IPS-11a (cell line): ENCODE results near the gene MAPK12.

Experiments
- H3K4me3 ChIP-seq: one replicate; pipeline ENCODE4 v1.5.1; 2013; ENCODE audit warnings: low read depth, low read length, control low read depth

Gene MAPK12

DNA sequence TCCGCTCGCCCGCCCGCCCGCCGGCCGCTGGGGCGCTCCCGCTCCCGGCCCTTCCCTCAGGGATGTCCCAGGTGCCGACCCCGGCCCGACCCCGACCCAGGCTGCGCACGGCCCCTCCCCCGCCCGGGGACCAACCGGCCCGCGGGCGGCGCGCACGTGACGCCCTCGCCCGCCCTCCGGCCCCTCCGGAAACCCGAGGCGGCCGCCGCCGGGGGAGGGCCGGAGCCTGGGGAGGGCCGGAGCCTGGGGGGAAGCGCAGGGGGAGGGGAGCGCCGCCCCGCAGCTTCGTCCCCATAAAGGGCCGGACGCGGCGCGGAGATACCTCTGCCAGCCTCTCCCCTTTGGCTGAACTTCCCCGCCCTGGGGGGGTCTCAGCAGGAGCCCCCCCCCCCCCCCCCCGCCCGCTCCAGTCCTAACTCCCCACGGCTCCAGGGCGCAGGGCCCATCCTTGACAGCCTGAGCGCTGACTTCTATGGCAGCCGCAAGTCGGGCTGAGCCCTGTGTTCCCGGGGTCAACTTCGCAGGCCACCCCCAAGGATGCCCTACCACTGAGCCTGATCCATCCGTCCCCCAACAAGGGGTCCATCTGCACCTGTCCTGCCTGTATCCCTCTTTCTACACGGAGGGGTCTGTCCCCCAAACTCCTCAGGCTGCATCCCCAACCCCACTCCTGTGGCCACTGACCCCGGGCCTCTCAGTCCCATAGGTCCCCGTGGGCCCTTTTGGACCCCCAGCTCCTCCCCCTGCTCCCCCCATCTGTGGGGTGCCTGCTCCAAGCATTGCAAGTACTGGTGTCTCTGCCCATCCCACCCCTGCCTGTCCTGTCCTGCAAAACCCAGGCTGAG lies at the start of gene MAPK12:
TSS of gene MAPK12 (minus strand) at position 69 of the 845 bp plus-strand sequence. CDS start 174 bp downstream, outside the sequence.
- peak within 1 kb of the TSS; percentile 61 for H3K4me3 ChIP-seq

GRCh38 chr22:50310949-50311444 lies 49.5 kb upstream of the MAPK12 start:
- H3K4me3 ChIP-seq, result no peak overlapping the region

DNA sequence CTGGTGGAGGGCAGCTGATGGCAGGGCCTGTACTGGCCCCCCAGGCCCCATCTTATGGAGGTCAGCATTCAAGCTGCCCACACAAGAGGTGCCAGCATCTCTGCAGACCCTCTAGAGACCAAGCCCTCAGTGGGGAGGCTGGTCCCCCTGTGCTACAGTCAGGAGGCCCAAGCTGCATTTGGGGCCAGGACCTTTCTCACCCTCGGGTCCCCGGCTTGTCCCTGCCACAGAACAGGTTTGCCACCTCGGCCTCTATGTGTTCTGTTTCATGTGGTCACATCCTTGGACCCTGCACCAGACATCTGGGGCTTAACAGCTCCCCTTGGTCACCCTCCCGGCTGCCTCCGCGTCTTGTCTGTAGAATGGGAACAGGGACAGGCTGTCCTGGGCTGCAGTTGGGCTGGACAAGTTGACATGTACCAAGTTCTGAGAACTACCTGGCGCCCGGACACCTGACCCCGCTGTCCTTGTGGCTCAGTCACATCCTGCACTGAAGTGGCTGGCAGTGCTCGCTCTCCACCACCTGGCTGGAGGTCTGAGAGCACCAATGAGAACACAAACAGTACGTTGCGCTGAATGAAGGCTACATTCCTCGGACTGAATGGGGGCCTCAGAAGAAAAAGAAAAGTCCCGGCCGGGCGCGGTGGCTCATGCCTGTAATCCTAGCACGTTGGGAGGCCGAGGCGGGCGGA lies 48.7 kb upstream of the MAPK12 start:
- no peak overlapping the region for H3K4me3 ChIP-seq

GRCh38 chr22:50309601-50309991 lies 48.1 kb upstream of the MAPK12 start:
- no peak overlapping the region for H3K4me3 ChIP-seq

GRCh38 chr22:50308986-50309600 lies 47.6 kb upstream of the MAPK12 start:
- no peak overlapping the region for H3K4me3 ChIP-seq

DNA sequence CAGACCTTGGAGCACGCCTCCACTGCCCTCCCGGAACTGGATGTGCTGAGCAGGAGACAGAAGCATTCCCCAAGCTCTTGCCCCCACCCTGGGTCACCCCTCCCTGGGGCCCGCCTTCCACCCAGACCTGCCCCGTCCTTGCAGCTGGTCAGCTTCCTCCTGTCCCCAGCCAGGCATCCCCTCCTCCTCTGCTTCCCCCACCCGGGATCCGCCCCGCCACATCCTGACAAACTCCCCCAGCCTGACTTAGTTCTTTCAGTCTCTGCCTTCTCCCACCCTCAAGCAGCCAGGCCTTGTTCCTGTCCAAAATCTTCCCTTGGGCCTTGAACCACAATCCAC lies 47.1 kb upstream of the MAPK12 start:
- no peak overlapping the region for H3K4me3 ChIP-seq

- no peak overlapping the region for H3K4me3 ChIP-seq
These were observed 46.6 kb upstream of the MAPK12 start for GRCh38 chr22:50307890-50308596.

DNA sequence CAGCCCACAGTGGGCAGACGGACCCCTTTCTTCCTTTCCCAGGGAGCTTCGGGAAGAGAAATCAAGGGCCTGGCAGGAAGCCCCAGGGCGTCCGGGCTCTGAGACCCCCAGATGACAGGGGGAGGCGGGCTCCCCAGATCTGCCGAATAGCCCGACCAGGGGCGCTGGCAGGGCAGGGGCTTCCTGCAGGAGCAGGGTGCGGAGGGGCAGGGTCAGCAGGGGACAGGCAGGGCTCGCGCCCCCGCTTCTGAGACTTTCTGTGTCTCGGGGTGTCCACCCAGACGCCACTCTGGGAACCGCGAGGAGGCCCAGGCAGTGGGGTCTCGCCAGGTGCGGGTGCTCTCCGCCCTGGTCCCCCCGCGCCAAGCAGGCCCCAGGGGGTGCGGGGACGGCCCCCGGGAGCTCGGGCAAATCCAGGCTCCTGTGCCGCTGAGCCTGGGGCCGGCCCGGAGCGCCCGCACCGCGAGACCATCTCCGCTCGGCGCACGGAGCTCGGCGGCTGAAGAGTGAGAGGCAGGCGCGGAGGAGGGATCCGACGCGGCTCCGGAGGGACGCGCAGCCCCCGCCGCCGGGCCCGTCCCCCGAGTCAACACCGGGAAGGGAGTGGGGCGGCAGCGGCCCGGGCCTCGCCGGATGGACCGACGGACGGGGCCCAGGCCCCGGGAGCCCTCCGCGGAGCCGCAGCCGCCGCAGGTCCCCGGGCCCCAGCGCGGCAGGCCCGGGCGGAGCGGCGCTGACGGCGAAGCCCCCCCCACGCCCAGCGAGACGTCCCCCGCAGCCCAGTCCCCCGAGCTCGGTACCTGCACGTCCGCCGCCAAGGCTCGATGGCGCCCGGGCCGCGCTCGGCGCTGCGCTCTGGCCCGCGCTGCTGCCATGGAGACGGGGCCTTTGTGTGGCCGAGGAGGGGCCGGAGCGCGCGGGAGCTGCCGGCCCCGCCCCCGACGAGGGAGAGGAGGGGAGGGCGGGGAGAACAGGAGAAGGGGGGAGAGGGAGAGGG lies 45.6 kb upstream of the MAPK12 start, which contains the start of gene PLXNB2:
TSS of gene PLXNB2 (minus strand) at position 894 of the 997 bp plus-strand sequence. CDS start 17,062 bp downstream, outside the sequence.
- peak within 1 kb of the TSS; percentile 61 for H3K4me3 ChIP-seq

DNA sequence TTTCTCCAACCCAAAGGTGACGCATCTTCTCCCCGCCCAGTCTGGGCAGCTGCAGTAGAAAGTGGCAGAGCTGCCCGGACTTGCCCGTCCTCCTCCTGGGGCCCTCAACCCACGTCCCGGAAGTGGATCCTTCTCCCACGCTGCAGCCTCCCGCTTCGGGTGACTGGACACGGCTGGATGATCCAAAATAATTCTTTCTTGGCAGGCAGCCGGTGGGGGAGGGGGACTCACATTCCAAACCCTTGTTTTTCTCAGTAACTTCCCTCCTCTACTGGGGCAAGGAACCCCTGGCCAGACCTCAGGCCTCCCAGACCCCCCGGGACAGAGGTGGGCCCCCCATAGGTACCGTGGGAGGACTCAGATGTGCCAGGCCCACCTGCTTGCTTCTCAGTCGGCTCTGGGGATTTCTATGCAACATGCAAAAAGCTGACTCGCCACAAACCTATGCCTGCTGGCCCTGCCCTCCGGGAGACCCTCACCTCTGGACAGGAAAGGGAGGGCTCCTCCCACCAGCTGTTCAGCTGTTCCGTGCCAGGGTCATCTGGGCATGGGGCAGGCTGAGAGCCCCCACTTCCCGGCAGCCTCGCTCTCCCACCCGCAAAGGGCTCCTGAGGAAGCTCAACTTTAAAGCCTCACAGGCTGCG lies 44.6 kb upstream of the MAPK12 start:
- H3K4me3 ChIP-seq, result no peak overlapping the region

GRCh38 chr22:50305393-50305922 lies 44.0 kb upstream of the MAPK12 start:
- H3K4me3 ChIP-seq, result no peak overlapping the region

GRCh38 chr22:50304528-50305392 lies 43.3 kb upstream of the MAPK12 start:
- no peak overlapping the region for H3K4me3 ChIP-seq

DNA sequence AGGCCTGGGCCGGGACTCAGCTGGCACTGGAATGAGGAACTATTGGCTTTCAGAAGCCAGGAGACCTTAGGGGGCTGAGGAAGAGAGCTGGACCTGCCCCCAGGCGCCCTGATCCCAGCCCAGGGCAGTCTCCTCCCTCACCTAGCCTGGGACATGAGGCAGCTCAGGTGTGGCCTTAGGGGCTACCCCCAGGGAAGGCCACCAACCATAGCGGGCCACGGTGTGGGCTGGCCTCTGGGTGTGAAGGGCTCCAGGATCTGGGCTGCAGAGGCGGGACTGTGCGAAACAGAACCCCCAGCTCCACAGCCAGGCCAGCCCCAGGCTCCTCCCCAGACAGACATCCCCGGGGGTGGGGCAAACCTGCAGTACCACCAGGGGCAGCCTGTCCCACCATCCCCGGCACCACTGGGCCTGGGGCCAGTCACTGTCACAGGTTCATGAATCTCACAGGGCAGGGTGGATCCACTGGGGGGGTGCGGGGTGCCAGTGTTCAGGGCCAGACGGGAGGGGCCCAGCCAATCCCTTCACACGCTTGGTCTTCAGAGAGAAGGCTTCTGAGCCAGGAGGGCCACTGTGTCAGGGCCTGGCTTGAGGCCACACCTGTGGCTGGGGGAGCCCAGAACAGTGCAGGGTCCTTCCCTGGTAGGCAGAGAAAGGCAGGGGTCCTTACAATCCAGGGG lies 42.5 kb upstream of the MAPK12 start:
- H3K4me3 ChIP-seq, result no peak overlapping the region

GRCh38 chr22:50303515-50303847 lies 42.0 kb upstream of the MAPK12 start:
- H3K4me3 ChIP-seq, result no peak overlapping the region

DNA sequence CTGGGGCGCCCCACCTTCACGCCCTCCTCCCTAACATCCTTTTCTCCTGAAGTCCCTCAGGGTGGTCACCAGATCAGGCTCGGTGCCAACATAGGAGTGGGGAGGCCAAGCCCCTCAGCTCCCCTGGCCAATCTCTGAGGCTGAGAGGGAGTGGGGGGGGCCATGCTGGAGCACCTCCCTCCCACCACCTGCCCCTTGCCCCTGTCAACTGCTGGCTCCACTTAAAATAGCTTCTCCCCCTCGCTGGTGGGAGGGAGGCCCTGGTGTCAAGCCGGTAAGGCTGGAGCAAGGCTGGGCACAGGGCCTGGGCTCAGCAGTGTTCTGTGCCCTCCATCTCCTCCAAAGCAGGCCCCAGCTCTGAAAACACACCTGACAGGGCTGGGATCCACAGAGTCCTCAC lies 41.1 kb upstream of the MAPK12 start:
- H3K4me3 ChIP-seq, result no peak overlapping the region

DNA sequence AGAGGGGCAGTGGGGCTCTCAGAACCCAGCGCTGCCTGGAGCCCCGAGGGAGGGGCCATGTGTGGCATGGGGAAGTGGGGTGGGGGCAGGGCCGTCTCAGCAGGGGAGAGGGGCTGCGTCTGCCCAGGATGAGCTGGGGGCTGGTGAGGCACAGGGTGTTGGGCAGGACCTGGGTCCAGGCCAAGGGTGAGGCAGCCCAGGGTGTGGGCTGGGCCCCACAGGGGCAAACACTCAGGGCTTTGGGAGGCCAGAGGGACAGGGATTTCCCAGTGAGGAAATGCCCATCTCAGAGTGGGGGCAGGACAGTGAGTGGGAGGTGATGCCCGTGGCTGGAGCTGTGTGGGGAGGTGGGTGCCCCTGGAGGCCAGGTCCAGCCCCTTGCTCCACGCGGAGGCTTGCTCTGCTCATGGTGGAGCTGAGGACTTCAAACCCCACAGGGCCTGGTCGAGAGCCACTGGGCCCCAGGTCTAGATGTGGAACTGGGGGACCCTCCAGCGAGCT lies 40.6 kb upstream of the MAPK12 start:
- H3K4me3 ChIP-seq, result no peak overlapping the region

DNA sequence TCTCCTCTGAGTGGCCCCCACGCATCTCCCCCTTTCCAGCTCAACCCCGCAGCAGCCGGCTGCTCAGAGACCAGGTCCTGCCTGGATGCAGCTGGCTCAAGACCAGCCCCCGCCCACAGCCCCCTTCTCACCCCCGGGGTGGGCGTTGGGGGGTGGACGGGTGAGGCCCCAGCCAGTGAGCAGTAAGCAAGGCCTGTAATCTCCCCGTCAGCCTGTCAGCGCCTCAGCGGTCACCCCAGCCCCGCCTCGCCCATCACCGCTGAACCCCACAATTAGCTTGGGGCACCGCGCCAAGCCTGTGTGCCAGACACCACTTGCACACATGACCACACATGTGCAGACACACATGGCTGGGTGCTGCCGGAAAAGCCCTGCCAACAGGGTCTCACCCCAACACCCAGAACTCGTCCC lies 40.1 kb upstream of the MAPK12 start:
- H3K4me3 ChIP-seq, result no peak overlapping the region

GRCh38 chr22:50300620-50301257 lies 39.3 kb upstream of the MAPK12 start:
- H3K4me3 ChIP-seq, result no peak overlapping the region
